Skeletal muscle cell (primary cell): Measurements from ENCODE around the gene CCNT1.
"Not testable (repeated sequence)": the region's sequence is repeated elsewhere in the genome, so short reads cannot be mapped to it uniquely, and the experiment has no call there.

Experiments
- DNase-seq: peaks from one replicate; pipeline ENCODE4 v3.0.0-alpha.2; 2010; ENCODE audit warnings: low read depth
- H3K4me3 ChIP-seq: 2 replicates; pipeline ENCODE4 v1.5.1; 2011; ENCODE audit warnings: low read depth, mild to moderate bottlenecking, control low read depth, low read length, moderate library complexity

The CCNT1 gene

GRCh38 chr12:48651681-48652080 is 64.8 kb downstream of the CCNT1 start:
- no peak for DNase-seq

GRCh38 chr12:48645354-48645753 is 71.2 kb downstream of the CCNT1 start:
- H3K4me3 ChIP-seq, DNase-seq: not testable (repeated sequence)

More at GRCh38 chr12:48651681-48652080, 64.8 kb downstream of the CCNT1 start:
- H3K4me3 ChIP-seq: no peak overlapping the region

- DNase-seq: no peak
- H3K4me3 ChIP-seq: no peak overlapping the region
These were observed 73.5 kb downstream of the CCNT1 start for GRCh38 chr12:48643011-48643410.

- DNase-seq, H3K4me3 ChIP-seq: not testable (repeated sequence)
These were observed 74.6 kb downstream of the CCNT1 start for GRCh38 chr12:48641752-48642555.

- DNase-seq: no peak
These were observed 75.7 kb downstream of the CCNT1 start for GRCh38 chr12:48640854-48641253.

GRCh38 chr12:48640428-48640827 is 76.1 kb downstream of the CCNT1 start:
- H3K4me3 ChIP-seq: no peak overlapping the region
- DNase-seq: no peak

More at GRCh38 chr12:48640854-48641253, 75.7 kb downstream of the CCNT1 start:
- no peak overlapping the region for H3K4me3 ChIP-seq
